Spleen (tissue), 7 donors: ENCODE measurements around the gene SORBS1.

Source experiments
- CTCF ChIP-seq, 11 experiments: fragments of 200-600 bp in 7 of 11; fragments of 450-650 bp in 4 of 11; sonication (generic) in 4 of 11; IDR thresholded peaks in 8 of 11; conservative IDR thresholded peaks in 3 of 11; 1 replicate in 7 of 11; 2 replicates in 4 of 11; pipeline versions ENCODE4 v1.4.0 to v1.8.0; 2016 to 2021; ENCODE audit warnings: antibody characterized with exemption in 11 of 11, inconsistent platforms in 4 of 11, mild to moderate bottlenecking in 1 of 11
- POLR2A ChIP-seq, 3 donors: fragments of 450-650 bp; IDR thresholded peaks; one replicate each; pipeline ENCODE4 v1.5.1; 2017; ENCODE audit warnings: antibody characterized with exemption in 3 of 3, mild to moderate bottlenecking in 1 of 3
- donor health status: DM: no; HTN: no; CAD: no; lungs with moderate emphysema.
- donor health status: DM: no; HTN: no; CAD: no.
- donor health status: DM: no; HTN: no; CAD: no.

DNA sequence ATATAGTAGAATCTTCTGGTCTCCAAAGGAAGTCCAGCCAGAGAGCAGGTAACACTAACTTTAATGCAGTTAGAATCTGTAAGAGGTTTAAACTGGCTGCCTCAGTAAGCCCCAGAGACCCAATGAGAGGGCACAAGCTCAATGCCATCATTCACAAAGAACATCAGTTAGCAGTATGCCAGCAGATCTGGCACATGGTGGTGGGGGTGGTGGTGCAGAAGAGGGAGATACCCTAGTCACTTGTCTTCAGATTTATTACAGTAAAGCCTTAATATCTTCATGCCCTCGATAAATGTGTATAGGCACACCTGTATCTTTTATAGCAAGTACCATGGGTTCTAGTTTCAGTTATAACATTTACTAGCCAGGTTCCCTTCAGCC is 86.2 kb downstream of the SORBS1 start:
- TF ChIP-seq CTCF (IDR thresholded peaks at IDR 0.05 in 8 of 11, conservative IDR thresholded peaks at IDR 0.05 in 3 of 11), result no peak
- no peak for TF ChIP-seq POLR2A (IDR thresholded peaks at IDR 0.05)
